GM12878 (cell line): ENCODE data around the gene NAV3. TPM values are rescaled to one million over a fixed set of nuclear protein-coding genes. Genes with fewer than 3 reads are reported as not detected.
A peak's percentile ranks its signal among the peaks of the same experiment; 100 is the strongest.

Source experiments
- ATF7 ChIP-seq: fragments of 450-650 bp; IDR thresholded peaks from 2 replicates; pipeline ENCODE4 v1.6.1; 2016; ENCODE audit warnings: low read depth, mild to moderate bottlenecking
- CBX3 ChIP-seq: fragments of 200-600 bp; sonication (generic); IDR thresholded peaks from 2 replicates; pipeline ENCODE4 v1.6.1; 2016; ENCODE audit warnings: low read depth, borderline replicate concordance
- CBX5 ChIP-seq: sonication (generic); IDR thresholded peaks from 2 replicates; pipeline ENCODE4 v1.6.1; 2016; ENCODE audit warnings: low read depth, moderate library complexity, mild to moderate bottlenecking, inconsistent platforms
- DPF2 ChIP-seq: fragments of 450-650 bp; IDR thresholded peaks from 2 replicates; pipeline ENCODE4 v1.6.1; 2017; ENCODE audit warnings: mild to moderate bottlenecking
- GABPA ChIP-seq: IDR thresholded peaks from 2 replicates; pipeline ENCODE4 v1.6.1; 2014; ENCODE audit warnings: antibody characterized with exemption, low read depth, mild to moderate bottlenecking, inconsistent platforms
- HCFC1 ChIP-seq: fragments of 150-350 bp; IDR thresholded peaks from 2 replicates; pipeline ENCODE4 v1.6.1; 2014; ENCODE audit warnings: low read length
- IKZF1 ChIP-seq: fragments of 450-650 bp; conservative IDR thresholded peaks from 2 replicates; pipeline ENCODE4 v1.6.1; 2017; ENCODE audit warnings: antibody characterized with exemption, mild to moderate bottlenecking
- KLF5 ChIP-seq: fragments of 450-650 bp; IDR thresholded peaks from 2 replicates; pipeline ENCODE4 v1.6.1; 2014; ENCODE audit warnings: mild to moderate bottlenecking; ENCODE audit not compliant: partially characterized antibody
- MYC ChIP-seq: IDR thresholded peaks from 2 replicates; pipeline ENCODE4 v1.6.1; 2011; ENCODE audit warnings: mild to moderate bottlenecking, low read length, moderate library complexity, inconsistent platforms; ENCODE audit not compliant: insufficient read depth, insufficient replicate concordance, insufficient read length, severe bottlenecking
- RAD51 ChIP-seq: fragments of 450-650 bp; IDR thresholded peaks from 2 replicates; pipeline ENCODE4 v1.6.1; 2016; ENCODE audit warnings: moderate library complexity, mild to moderate bottlenecking, inconsistent platforms
- SMAD1 ChIP-seq: fragments of 450-650 bp; IDR thresholded peaks from 2 replicates; pipeline ENCODE4 v1.6.1; 2018; ENCODE audit warnings: mild to moderate bottlenecking, low read depth; ENCODE audit not compliant: partially characterized antibody
- SREBF1 ChIP-seq: IDR thresholded peaks from 2 replicates; pipeline ENCODE4 v1.6.1; 2012; ENCODE audit warnings: mild to moderate bottlenecking, low read length
- SRF ChIP-seq, 2 experiments: IDR thresholded peaks; 2 replicates each; pipeline ENCODE4 v1.6.1; 2011; ENCODE audit warnings: low read depth in 2 of 2, low read length in 2 of 2, mild to moderate bottlenecking in 1 of 2, moderate library complexity in 1 of 2
- TCF7 ChIP-seq: IDR thresholded peaks from 2 replicates; pipeline ENCODE4 v1.6.1; 2014; ENCODE audit warnings: antibody characterized with exemption, borderline replicate concordance
- YY1 ChIP-seq: IDR thresholded peaks from 2 replicates; pipeline ENCODE4 v1.6.1; 2011; ENCODE audit warnings: low read depth, mild to moderate bottlenecking, low read length
- ZNF384 ChIP-seq: IDR thresholded peaks from 2 replicates; pipeline ENCODE4 v1.6.1; 2012; ENCODE audit warnings: low read depth, mild to moderate bottlenecking, low read length, improper control_type of control experiment, borderline replicate concordance
- ZSCAN29 ChIP-seq: fragments of 450-650 bp; IDR thresholded peaks from 2 replicates; pipeline ENCODE4 v1.6.1; 2017; ENCODE audit warnings: mild to moderate bottlenecking, moderate library complexity
- polyA plus RNA-seq, 11 experiments: library from polyadenylated mRNA; depleted of rRNA in 4 of 11; unstranded in 6 of 11; stranded (reverse) in 5 of 11; fragments of >200 nt; fragmentation: Nextera tagmentation in 4 of 11; fragmentation: Illumina TruSeq in 1 of 11; extraction: Ambion mirVana in 4 of 11; extraction: Trizol in 1 of 11; gene quantifications; 1 replicate in 1 of 11; 2 replicates in 10 of 11; pipeline versions ENCODE4 v1.2.1 to v1.2.3, GENCODE V29; 2011 to 2016; ENCODE audit warnings: inconsistent platforms in 2 of 11, missing spikeins in 2 of 11, low read depth in 1 of 11
- total RNA-seq, 4 experiments: library from RNA; depleted of rRNA in 3 of 4; stranded (reverse); fragments of >200 nt in 3 of 4; fragmentation: Illumina TruSeq in 1 of 4; extraction: Trizol in 1 of 4; gene quantifications; 2 replicates each; pipeline versions ENCODE4 v1.2.1 to v1.2.3, GENCODE V29; 2013 to 2021
- TF ChIP-seq, protein P1 (sequence below): fragments of 450-650 bp; IDR thresholded peaks from 2 replicates; pipeline ENCODE4 v1.6.1; 2016; ENCODE audit warnings: mild to moderate bottlenecking
- TF ChIP-seq, protein P2 (sequence below): IDR thresholded peaks from 2 replicates; pipeline ENCODE4 v1.6.1; 2012; ENCODE audit warnings: mild to moderate bottlenecking, low read depth, low read length
- TF ChIP-seq, protein P3 (sequence below): IDR thresholded peaks from 2 replicates; pipeline ENCODE4 v1.6.1; 2012; ENCODE audit warnings: improper control_type of control experiment, low read depth, low read length; ENCODE audit not compliant: insufficient replicate concordance

The NAV3 gene
- total and polyA plus RNA-seq, 10 of the 15 experiments (the other 5 are each of a cell fraction or from before 2014, with no cell fraction given): 0.05 to 0.51 (median 0.22) TPM; not detected in 1

DNA sequence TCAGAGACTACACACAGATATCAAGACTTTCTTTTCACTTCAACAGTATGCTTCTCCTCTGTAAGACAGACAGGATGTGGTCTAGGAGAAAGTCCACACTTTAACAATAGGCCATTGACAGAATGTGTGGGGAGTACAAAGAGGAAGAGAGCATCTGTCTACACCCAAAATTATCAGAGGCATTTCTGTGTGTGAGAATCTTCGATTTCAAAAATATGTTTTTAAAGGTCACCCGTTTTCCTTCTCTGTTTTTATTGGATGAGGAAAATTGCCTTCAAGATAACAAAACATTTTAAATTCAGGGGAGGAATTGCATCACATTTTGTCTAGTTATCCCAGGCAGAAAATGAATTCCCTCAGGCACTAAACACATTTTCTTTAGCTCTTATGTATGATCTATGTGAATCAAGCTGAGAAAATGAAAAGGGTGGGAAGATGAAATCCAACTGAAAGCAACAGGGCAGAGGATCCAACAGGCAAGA lies 16.4 kb downstream of the NAV3 start (continued):
- TF ChIP-seq CBX3: no peak
- TF ChIP-seq, protein P1, sequence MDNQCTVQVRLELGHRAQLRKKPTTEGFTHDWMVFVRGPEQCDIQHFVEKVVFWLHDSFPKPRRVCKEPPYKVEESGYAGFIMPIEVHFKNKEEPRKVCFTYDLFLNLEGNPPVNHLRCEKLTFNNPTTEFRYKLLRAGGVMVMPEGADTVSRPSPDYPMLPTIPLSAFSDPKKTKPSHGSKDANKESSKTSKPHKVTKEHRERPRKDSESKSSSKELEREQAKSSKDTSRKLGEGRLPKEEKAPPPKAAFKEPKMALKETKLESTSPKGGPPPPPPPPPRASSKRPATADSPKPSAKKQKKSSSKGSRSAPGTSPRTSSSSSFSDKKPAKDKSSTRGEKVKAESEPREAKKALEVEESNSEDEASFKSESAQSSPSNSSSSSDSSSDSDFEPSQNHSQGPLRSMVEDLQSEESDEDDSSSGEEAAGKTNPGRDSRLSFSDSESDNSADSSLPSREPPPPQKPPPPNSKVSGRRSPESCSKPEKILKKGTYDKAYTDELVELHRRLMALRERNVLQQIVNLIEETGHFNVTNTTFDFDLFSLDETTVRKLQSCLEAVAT: peak; percentile 60
- TF ChIP-seq SRF (IDR thresholded peaks at IDR 0.05; ENCODE audit: low read depth in 2 of 2, low read length in 2 of 2): no peak
- TF ChIP-seq KLF5: no peak
- TF ChIP-seq MYC: no peak
- no peak for TF ChIP-seq SREBF1
- no peak for TF ChIP-seq HCFC1
- TF ChIP-seq DPF2: no peak; the same call in none of the 2 replicates
- no peak for TF ChIP-seq SMAD1
- TF ChIP-seq ZSCAN29: peak; percentile 85
- 0 out of 2 replicates have a peak, but pooled peaks have one; percentile 26 for TF ChIP-seq CBX5
- TF ChIP-seq, protein P2, sequence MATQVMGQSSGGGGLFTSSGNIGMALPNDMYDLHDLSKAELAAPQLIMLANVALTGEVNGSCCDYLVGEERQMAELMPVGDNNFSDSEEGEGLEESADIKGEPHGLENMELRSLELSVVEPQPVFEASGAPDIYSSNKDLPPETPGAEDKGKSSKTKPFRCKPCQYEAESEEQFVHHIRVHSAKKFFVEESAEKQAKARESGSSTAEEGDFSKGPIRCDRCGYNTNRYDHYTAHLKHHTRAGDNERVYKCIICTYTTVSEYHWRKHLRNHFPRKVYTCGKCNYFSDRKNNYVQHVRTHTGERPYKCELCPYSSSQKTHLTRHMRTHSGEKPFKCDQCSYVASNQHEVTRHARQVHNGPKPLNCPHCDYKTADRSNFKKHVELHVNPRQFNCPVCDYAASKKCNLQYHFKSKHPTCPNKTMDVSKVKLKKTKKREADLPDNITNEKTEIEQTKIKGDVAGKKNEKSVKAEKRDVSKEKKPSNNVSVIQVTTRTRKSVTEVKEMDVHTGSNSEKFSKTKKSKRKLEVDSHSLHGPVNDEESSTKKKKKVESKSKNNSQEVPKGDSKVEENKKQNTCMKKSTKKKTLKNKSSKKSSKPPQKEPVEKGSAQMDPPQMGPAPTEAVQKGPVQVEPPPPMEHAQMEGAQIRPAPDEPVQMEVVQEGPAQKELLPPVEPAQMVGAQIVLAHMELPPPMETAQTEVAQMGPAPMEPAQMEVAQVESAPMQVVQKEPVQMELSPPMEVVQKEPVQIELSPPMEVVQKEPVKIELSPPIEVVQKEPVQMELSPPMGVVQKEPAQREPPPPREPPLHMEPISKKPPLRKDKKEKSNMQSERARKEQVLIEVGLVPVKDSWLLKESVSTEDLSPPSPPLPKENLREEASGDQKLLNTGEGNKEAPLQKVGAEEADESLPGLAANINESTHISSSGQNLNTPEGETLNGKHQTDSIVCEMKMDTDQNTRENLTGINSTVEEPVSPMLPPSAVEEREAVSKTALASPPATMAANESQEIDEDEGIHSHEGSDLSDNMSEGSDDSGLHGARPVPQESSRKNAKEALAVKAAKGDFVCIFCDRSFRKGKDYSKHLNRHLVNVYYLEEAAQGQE: no peak
- TF ChIP-seq ATF7: peak; percentile 57
- peak; percentile 51 for TF ChIP-seq IKZF1
- TF ChIP-seq, protein P3, sequence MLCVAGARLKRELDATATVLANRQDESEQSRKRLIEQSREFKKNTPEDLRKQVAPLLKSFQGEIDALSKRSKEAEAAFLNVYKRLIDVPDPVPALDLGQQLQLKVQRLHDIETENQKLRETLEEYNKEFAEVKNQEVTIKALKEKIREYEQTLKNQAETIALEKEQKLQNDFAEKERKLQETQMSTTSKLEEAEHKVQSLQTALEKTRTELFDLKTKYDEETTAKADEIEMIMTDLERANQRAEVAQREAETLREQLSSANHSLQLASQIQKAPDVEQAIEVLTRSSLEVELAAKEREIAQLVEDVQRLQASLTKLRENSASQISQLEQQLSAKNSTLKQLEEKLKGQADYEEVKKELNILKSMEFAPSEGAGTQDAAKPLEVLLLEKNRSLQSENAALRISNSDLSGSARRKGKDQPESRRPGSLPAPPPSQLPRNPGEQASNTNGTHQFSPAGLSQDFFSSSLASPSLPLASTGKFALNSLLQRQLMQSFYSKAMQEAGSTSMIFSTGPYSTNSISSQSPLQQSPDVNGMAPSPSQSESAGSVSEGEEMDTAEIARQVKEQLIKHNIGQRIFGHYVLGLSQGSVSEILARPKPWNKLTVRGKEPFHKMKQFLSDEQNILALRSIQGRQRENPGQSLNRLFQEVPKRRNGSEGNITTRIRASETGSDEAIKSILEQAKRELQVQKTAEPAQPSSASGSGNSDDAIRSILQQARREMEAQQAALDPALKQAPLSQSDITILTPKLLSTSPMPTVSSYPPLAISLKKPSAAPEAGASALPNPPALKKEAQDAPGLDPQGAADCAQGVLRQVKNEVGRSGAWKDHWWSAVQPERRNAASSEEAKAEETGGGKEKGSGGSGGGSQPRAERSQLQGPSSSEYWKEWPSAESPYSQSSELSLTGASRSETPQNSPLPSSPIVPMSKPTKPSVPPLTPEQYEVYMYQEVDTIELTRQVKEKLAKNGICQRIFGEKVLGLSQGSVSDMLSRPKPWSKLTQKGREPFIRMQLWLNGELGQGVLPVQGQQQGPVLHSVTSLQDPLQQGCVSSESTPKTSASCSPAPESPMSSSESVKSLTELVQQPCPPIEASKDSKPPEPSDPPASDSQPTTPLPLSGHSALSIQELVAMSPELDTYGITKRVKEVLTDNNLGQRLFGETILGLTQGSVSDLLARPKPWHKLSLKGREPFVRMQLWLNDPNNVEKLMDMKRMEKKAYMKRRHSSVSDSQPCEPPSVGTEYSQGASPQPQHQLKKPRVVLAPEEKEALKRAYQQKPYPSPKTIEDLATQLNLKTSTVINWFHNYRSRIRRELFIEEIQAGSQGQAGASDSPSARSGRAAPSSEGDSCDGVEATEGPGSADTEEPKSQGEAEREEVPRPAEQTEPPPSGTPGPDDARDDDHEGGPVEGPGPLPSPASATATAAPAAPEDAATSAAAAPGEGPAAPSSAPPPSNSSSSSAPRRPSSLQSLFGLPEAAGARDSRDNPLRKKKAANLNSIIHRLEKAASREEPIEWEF: peak; percentile 65
- no peak for TF ChIP-seq ZNF384
- peak; percentile 48 for TF ChIP-seq GABPA
- TF ChIP-seq TCF7: peak; percentile 39; the same call in 1 of the 2 replicates
- no peak for TF ChIP-seq RAD51
- TF ChIP-seq YY1: no peak
